ENCODE results near the gene PKNOX2. TPM values are rescaled to one million over a fixed set of nuclear protein-coding genes. Genes with fewer than 3 reads are reported as not detected.

PKNOX2 gene
- total and polyA plus RNA-seq, 2 of the 8 experiments (the other 6 are each of a cell fraction or from before 2014, with no cell fraction given) = 2.0 TPM

- Histone ChIP-seq H3K27me3 (replicated peaks in 1 of 4; ENCODE audit: control insufficient read depth in 3 of 4, extremely low read depth in 1 of 4, insufficient read depth in 3 of 4, low read length in 3 of 4) (peaks cover 0 to 2% (median 0%) of the 10 kb centered on the region in 4 experiments; a peak in 2 of 7 replicates), H2AFZ (ENCODE audit: low read length) (no peak overlapping the region), H3K4me2 (ENCODE audit: insufficient read depth in 1 of 2, low read depth in 2 of 2, low read length in 2 of 2) (no peak overlapping the region), H4K5ac (ENCODE audit: insufficient read length, low read depth, low read length) (no peak overlapping the region), H3K36me3 (ENCODE audit: control insufficient read depth in 2 of 4, insufficient read depth in 4 of 4, low read length in 3 of 4) (0 out of 8 replicates have a peak, but pooled peaks cover 0 to 2% (median 0%) of the 10 kb centered on the region in 4 experiments), H4K91ac (replicated peaks; ENCODE audit: insufficient read length, low read length) (no peak overlapping the region), H3K23me2 (ENCODE audit: low read depth, low read length) (no peaks in the 10 kb centered on the region; the same call in 1 of the 2 replicates), H2BK12ac (ENCODE audit: low read depth, low read length) (0 out of 2 replicates have a peak overlapping the region, but pooled peaks have one; percentile 27), H2BK20ac (ENCODE audit: low read length) (no peak overlapping the region; the same call in 1 of the 2 replicates), H4K20me1 (replicated peaks in 1 of 2; ENCODE audit: control insufficient read depth in 1 of 2, insufficient read depth in 2 of 2, low read length in 2 of 2) (no peaks in the 10 kb centered on the region), H3K9me3 (ENCODE audit: insufficient read depth in 2 of 2, low read depth in 1 of 2, low read length in 1 of 2) (no peaks in the 10 kb centered on the region), H2BK5ac (ENCODE audit: low read depth, low read length) (no peak overlapping the region), H3K23ac (ENCODE audit: insufficient read length) (no peak overlapping the region), H3K56ac (replicated peaks; ENCODE audit: insufficient read length, low read depth, low read length) (no peak overlapping the region), H3K9ac (replicated peaks in 1 of 4; ENCODE audit: extremely low read depth in 1 of 4, low read depth in 3 of 4, low read length in 3 of 4) (no peak overlapping the region), H3K4me3 (ENCODE audit: extremely low read depth in 1 of 4, insufficient read depth in 2 of 4, low read depth in 3 of 4, low read length in 4 of 4) (no peak overlapping the region), H3K18ac (ENCODE audit: extremely low read depth, low read length) (no peak overlapping the region), H3K4me1 (replicated peaks in 1 of 4; ENCODE audit: control insufficient read depth in 3 of 4, insufficient read depth in 4 of 4, low read length in 3 of 4) (peaks cover 11 to 29% (median 21%) of the 10 kb centered on the region in 4 experiments), H2AK5ac (ENCODE audit: low read depth, low read length) (peak overlapping the region; percentile 80; the same call in 1 of the 2 replicates), H2BK120ac (replicated peaks; ENCODE audit: low read depth, low read length) (no peak overlapping the region), H3K4ac (replicated peaks; ENCODE audit: insufficient read length, low read depth, low read length) (no peak overlapping the region), H2BK15ac (ENCODE audit: low read length) (0 out of 2 replicates have a peak overlapping the region, but pooled peaks have one; percentile 8), H4K8ac (ENCODE audit: extremely low read depth, insufficient read depth, low read length) (no peak overlapping the region), H3K14ac (ENCODE audit: insufficient read length) (no peak overlapping the region), H3K79me1 (ENCODE audit: low read depth, low read length) (no peaks in the 10 kb centered on the region), H3K27ac (ENCODE audit: low read depth, low read length) (no peak overlapping the region), H3K79me2 (ENCODE audit: control insufficient read depth in 1 of 2, insufficient read depth in 2 of 2, low read length in 2 of 2) (no peaks in the 10 kb centered on the region)
- WGBS, 2 experiments (ENCODE audit: extremely low coverage in 1 of 2, insufficient coverage in 1 of 2, insufficient read length in 1 of 2, insufficient replicate concordance in 2 of 2, low coverage in 1 of 2, low lambda C conversion rate in 2 of 2, missing lambda C conversion rate in 1 of 2) = 91% methylated on average over 11 of the region's 11 CpGs; no CpG with 5 or more reads in 1 of the 2 experiments
- ChIA-PET CTCF (ENCODE audit: partially characterized antibody) (interaction anchor here (0.8 to 1.3 kb wide), 2 partner anchors 8 to 18 kb away, joined by 3 read pairs; no protein-coding TSS in a partner anchor), POLR2A (ENCODE audit: partially characterized antibody) (no interaction called here)
- FAIRE-seq (no peak), DNase-seq (ENCODE audit: low read depth in 1 of 2, low spot score in 2 of 2) (no peak)
- no peak for TF ChIP-seq TEAD4 (IDR thresholded peaks at IDR 0.05; ENCODE audit: low read depth, low read length)
- no peak for TF ChIP-seq CBX8 (IDR thresholded peaks at IDR 0.05; ENCODE audit: borderline replicate concordance, low read depth, low read length)
- TF ChIP-seq ASH2L (IDR thresholded peaks at IDR 0.05; ENCODE audit: low read length) = no peak
- no peak for TF ChIP-seq PHF8 (conservative IDR thresholded peaks at IDR 0.05; ENCODE audit: low read depth, low read length)
- TF ChIP-seq CTCF (IDR thresholded peaks at IDR 0.05; ENCODE audit: control extremely low read depth in 1 of 3, insufficient read depth in 1 of 3, low read depth in 1 of 3, low read length in 3 of 3) = no peak
- no peak for TF ChIP-seq NANOG (IDR thresholded peaks at IDR 0.05; ENCODE audit: insufficient read depth, low read depth, low read length, poor library complexity, severe bottlenecking)
- TF ChIP-seq MAX (IDR thresholded peaks at IDR 0.05) = no peak
- TF ChIP-seq FOSL1 (IDR thresholded peaks at IDR 0.05; ENCODE audit: insufficient read depth, low read depth, low read length) = no peak
- no peak for TF ChIP-seq RFX5 (IDR thresholded peaks at IDR 0.05; ENCODE audit: borderline replicate concordance, low read depth, low read length)
- TF ChIP-seq BRCA1 (IDR thresholded peaks at IDR 0.05; ENCODE audit: low read depth, low read length) = no peak
- TF ChIP-seq KDM5A (IDR thresholded peaks at IDR 0.05; ENCODE audit: low read length) = no peak
Observed at GRCh38 chr11:125200441-125200840, 35.9 kb downstream of the PKNOX2 start.

All from H1 (cell line).